ENCODE results near the gene L1TD1. TPM values are rescaled to one million over a fixed set of nuclear protein-coding genes. Genes with fewer than 3 reads are reported as not detected.

L1TD1 gene
- polyA plus RNA-seq, 1 donor (not counting 4 experiments of a cell fraction or from before 2014, with no cell fraction given) = 0.24 TPM

DNA sequence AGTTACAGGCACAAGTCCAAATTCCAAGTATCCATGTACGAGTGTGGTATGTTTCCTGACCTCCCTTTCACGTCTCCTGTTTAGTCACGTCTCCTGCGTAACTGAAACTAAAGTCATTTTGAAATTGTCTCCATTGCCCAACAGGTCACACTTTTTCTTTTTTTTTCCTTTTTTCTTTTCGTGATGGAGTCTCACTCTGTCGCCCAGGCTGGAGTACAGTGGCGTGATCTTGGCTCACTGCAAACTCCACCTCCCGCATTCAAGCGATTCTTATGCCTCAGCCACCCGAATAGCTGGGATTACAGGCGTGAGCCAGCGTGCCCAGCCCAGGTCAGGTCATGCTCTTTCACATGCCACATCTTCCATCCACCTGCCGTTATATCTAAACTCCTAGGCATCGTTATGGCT lies 38.2 kb downstream of the L1TD1 start:
- no peak overlapping the region for H2AFZ ChIP-seq (ENCODE audit: control insufficient read depth, low read length)
- H3K27me3 ChIP-seq (ENCODE audit: control insufficient read depth, extremely low read depth, insufficient read depth, low read length) = no peaks in the 10 kb centered on the region
- no peak for DNase-seq (ENCODE audit: low read depth, low spot score)
- no peaks in the 10 kb centered on the region for H3K79me2 ChIP-seq (ENCODE audit: control insufficient read depth, insufficient read depth, low read length)
- no peak overlapping the region for H3K27ac ChIP-seq (ENCODE audit: control insufficient read depth, insufficient read depth, low read length)
- no peak for FAIRE-seq
- no peaks in the 10 kb centered on the region for H3K36me3 ChIP-seq (ENCODE audit: control insufficient read depth in 2 of 2, extremely low read depth in 1 of 2, insufficient read depth in 2 of 2, low read length in 2 of 2)
- peak overlapping the region; percentile 53 for H3K4me2 ChIP-seq (ENCODE audit: control insufficient read depth, extremely low read depth, insufficient read depth, low read depth, low read length)
- TF ChIP-seq CTCF (optimal IDR thresholded peaks at IDR 0.05 in 1 of 3, IDR thresholded peaks at IDR 0.05 in 1 of 3, conservative IDR thresholded peaks at IDR 0.05 in 1 of 3; ENCODE audit: extremely low read depth in 1 of 3, insufficient read depth in 2 of 3, low read length in 3 of 3) (no peak), EZH2 (IDR thresholded peaks at IDR 0.05; ENCODE audit: low read length) (no peak)
- dilution Hi-C loops (cut with MboI; ENCODE audit: extremely low pct_ligation_motif_present, low sequenced_read_pairs) = no loop called here
- no peaks in the 10 kb centered on the region for H3K9me1 ChIP-seq (ENCODE audit: control insufficient read depth, extremely low read depth, insufficient read depth, low read length)
- H3K9ac ChIP-seq (ENCODE audit: control insufficient read depth, extremely low read depth, insufficient read depth, low read length) = no peak overlapping the region
- H4K20me1 ChIP-seq (ENCODE audit: control insufficient read depth, extremely low read depth, insufficient read depth, low read length) = no peaks in the 10 kb centered on the region
- peak overlapping the region in 1 of 3 experiments; percentile 6 for H3K4me3 ChIP-seq (ENCODE audit: control insufficient read depth in 2 of 3, extremely low read depth in 1 of 3, insufficient read depth in 2 of 3, low read depth in 1 of 3, low read length in 3 of 3)
- H3K9me3 ChIP-seq (ENCODE audit: control insufficient read depth, low read depth, low read length) = no peaks in the 10 kb centered on the region
- peaks cover 62% of the 10 kb centered on the region for H3K4me1 ChIP-seq (ENCODE audit: control insufficient read depth, extremely low read depth, insufficient read depth, low read length)

- dilution Hi-C loops (cut with MboI; ENCODE audit: extremely low pct_ligation_motif_present, low sequenced_read_pairs) = no loop called here
- no peak overlapping the region for H3K27ac ChIP-seq (ENCODE audit: control insufficient read depth, insufficient read depth, low read length)
- no peaks in the 10 kb centered on the region for H3K36me3 ChIP-seq (ENCODE audit: control insufficient read depth in 2 of 2, extremely low read depth in 1 of 2, insufficient read depth in 2 of 2, low read length in 2 of 2)
- H3K9me3 ChIP-seq (ENCODE audit: control insufficient read depth, low read depth, low read length) = no peaks in the 10 kb centered on the region
- peaks cover 64% of the 10 kb centered on the region for H3K4me1 ChIP-seq (ENCODE audit: control insufficient read depth, extremely low read depth, insufficient read depth, low read length)
- no peak overlapping the region for H3K4me3 ChIP-seq (ENCODE audit: control insufficient read depth in 2 of 3, extremely low read depth in 1 of 3, insufficient read depth in 2 of 3, low read depth in 1 of 3, low read length in 3 of 3)
- no peak for DNase-seq (ENCODE audit: low read depth, low spot score)
- no peaks in the 10 kb centered on the region for H3K27me3 ChIP-seq (ENCODE audit: control insufficient read depth, extremely low read depth, insufficient read depth, low read length)
- H3K9me1 ChIP-seq (ENCODE audit: control insufficient read depth, extremely low read depth, insufficient read depth, low read length) = no peaks in the 10 kb centered on the region
- no peak for FAIRE-seq
- H3K9ac ChIP-seq (ENCODE audit: control insufficient read depth, extremely low read depth, insufficient read depth, low read length) = no peak overlapping the region
- H3K79me2 ChIP-seq (ENCODE audit: control insufficient read depth, insufficient read depth, low read length) = no peaks in the 10 kb centered on the region
- TF ChIP-seq EZH2 (IDR thresholded peaks at IDR 0.05; ENCODE audit: low read length) = no peak
- TF ChIP-seq CTCF (optimal IDR thresholded peaks at IDR 0.05 in 1 of 3, IDR thresholded peaks at IDR 0.05 in 1 of 3, conservative IDR thresholded peaks at IDR 0.05 in 1 of 3; ENCODE audit: extremely low read depth in 1 of 3, insufficient read depth in 2 of 3, low read length in 3 of 3) = no peak
- no peaks in the 10 kb centered on the region for H4K20me1 ChIP-seq (ENCODE audit: control insufficient read depth, extremely low read depth, insufficient read depth, low read length)
- no peak overlapping the region for H2AFZ ChIP-seq (ENCODE audit: control insufficient read depth, low read length)
- H3K4me2 ChIP-seq (ENCODE audit: control insufficient read depth, extremely low read depth, insufficient read depth, low read depth, low read length) = no peak overlapping the region
These were observed 39.3 kb downstream of the L1TD1 start for GRCh38 chr1:62233926-62234450.

Measured in keratinocyte (primary cell).